PC-3 (cell line): ENCODE results near the gene PPL. TPM values are rescaled to one million over a fixed set of nuclear protein-coding genes. Genes with fewer than 3 reads are reported as not detected.

Source experiments
- ATAC-seq: fragments of 200-7000 bp; cut with Tn5 transposase; 2 replicates; pipeline ENCODE4 v1.9.1; 2020; ENCODE audit warnings: mild to moderate bottlenecking, moderate library complexity
- Bru-seq: library from RNA; stranded (reverse); fragments of 400-500 nt; gene quantifications from one replicate; lab custom pipeline; 2021; lab: Mats Ljungman, UMichigan
- BruChase-seq, 2 experiments: library from RNA; stranded (reverse); fragments of 400-500 nt; gene quantifications; one replicate each; lab custom pipeline; 2021; lab: Mats Ljungman, UMichigan
- BruUV-seq: library from RNA; stranded (reverse); fragments of 400-500 nt; replicated peaks from 2 replicates; lab custom pipeline; 2021; lab: Mats Ljungman, UMichigan
- CTCF ChIA-PET: fragments of 300-600 bp; sonication (Branson Sonifier 250); formaldehyde crosslinking; loops from one replicate; lab custom pipeline; 2022; ENCODE audit warnings: antibody characterized with exemption; lab: Charles Lee
- POLR2A ChIA-PET: fragments of 300-600 bp; sonication (Branson Sonifier 250); formaldehyde crosslinking; loops from one replicate; lab custom pipeline; 2022; ENCODE audit warnings: antibody characterized with exemption; ENCODE audit not compliant: unreplicated experiment; lab: Charles Lee
- DNase-seq: peaks from one replicate; pipeline ENCODE4 v3.0.0-alpha.2; 2015
- H2AFZ ChIP-seq: fragments of 300-600 bp; sonication (generic); 2 replicates; pipeline ENCODE4 v1.6.0; 2016; ENCODE audit warnings: antibody characterized with exemption, low read length
- H3F3A ChIP-seq: fragments of 300-600 bp; sonication (generic); one replicate; pipeline ENCODE4 v1.6.0; 2017; ENCODE audit warnings: antibody characterized with exemption, low read length, control low read depth, mild to moderate bottlenecking; ENCODE audit not compliant: unreplicated experiment
- H3K27ac ChIP-seq: fragments of 300-600 bp; sonication (generic); 2 replicates; pipeline ENCODE4 v1.5.1; 2016; ENCODE audit warnings: mild to moderate bottlenecking, low read length
- H3K27me3 ChIP-seq: fragments of 300-600 bp; sonication (generic); 2 replicates; pipeline ENCODE4 v1.6.1; 2016; ENCODE audit warnings: low read length, mixed read lengths
- H3K36me3 ChIP-seq: fragments of 300-600 bp; sonication (generic); 2 replicates; pipeline ENCODE4 v1.6.1; 2016; ENCODE audit warnings: low read depth, mixed run types, low read length, mixed read lengths
- H3K4me1 ChIP-seq: fragments of 300-600 bp; sonication (generic); 2 replicates; pipeline ENCODE4 v1.5.1; 2016; ENCODE audit warnings: low read length; ENCODE audit not compliant: insufficient read depth
- H3K4me2 ChIP-seq: fragments of 300-600 bp; sonication (generic); 2 replicates; pipeline ENCODE4 v1.6.0; 2016; ENCODE audit warnings: low read length
- H3K4me3 ChIP-seq: fragments of 300-600 bp; sonication (generic); 2 replicates; pipeline ENCODE4 v1.5.1; 2016; ENCODE audit warnings: mild to moderate bottlenecking, low read length, mixed read lengths
- H3K79me2 ChIP-seq: fragments of 300-600 bp; sonication (generic); 2 replicates; pipeline ENCODE4 v1.6.1; 2017; ENCODE audit warnings: low read length, mixed read lengths
- H3K9ac ChIP-seq: fragments of 300-600 bp; sonication (generic); 2 replicates; pipeline ENCODE4 v1.6.0; 2016; ENCODE audit warnings: mild to moderate bottlenecking, low read length
- H3K9me2 ChIP-seq: fragments of 300-600 bp; sonication (generic); replicated peaks from 2 replicates; pipeline ENCODE4 v1.6.1; 2016; ENCODE audit warnings: mixed run types, low read length, mixed read lengths
- H3K9me3 ChIP-seq: fragments of 300-600 bp; sonication (generic); 2 replicates; pipeline ENCODE4 v1.6.1; 2016; ENCODE audit warnings: low read length, mixed read lengths
- H4K20me1 ChIP-seq: fragments of 300-600 bp; sonication (generic); 2 replicates; pipeline ENCODE4 v1.6.1; 2016; ENCODE audit warnings: low read length, mixed read lengths
- CTCF ChIP-seq: fragments of 300-600 bp; sonication (generic); conservative IDR thresholded peaks from 2 replicates; pipeline ENCODE4 v1.5.1; 2017; ENCODE audit warnings: antibody characterized with exemption, low read depth, mild to moderate bottlenecking, low read length
- EZH2 ChIP-seq: fragments of 300-600 bp; sonication (generic); IDR thresholded peaks from one replicate; pipeline ENCODE4 v1.6.1; 2017; ENCODE audit warnings: antibody characterized with exemption, mild to moderate bottlenecking, low read length; ENCODE audit not compliant: unreplicated experiment
- EZH2phosphoT487 ChIP-seq: fragments of 300-600 bp; sonication (generic); IDR thresholded peaks from 2 replicates; pipeline ENCODE4 v1.6.1; 2018; ENCODE audit warnings: mild to moderate bottlenecking, antibody characterized with exemption, low read length, borderline replicate concordance
- intact Hi-C: fragments of 100-400 bp; cut with micrococcal nuclease; formaldehyde crosslinking; loops from 2 replicates; pipeline ENCODE4 v1.9.0; 2023
- long read RNA-seq: library from polyadenylated mRNA; unstranded; transcript quantifications from one replicate; pipeline ENCODE4 v2.0.0, GENCODE V29; 2021; ENCODE audit not compliant: unreplicated experiment
- total RNA-seq: library from RNA; depleted of rRNA; stranded (reverse); fragments of >200 nt; gene quantifications from 2 replicates; pipeline ENCODE4 v1.2.3, GENCODE V29; 2014; rRNA removed

The PPL gene
- total RNA-seq (18.8 and 22.8 TPM in 2 replicates), Bru-seq, nascent RNA (percentile 82 among the genes with signal in this experiment), BruChase-seq, experiment 1, labeled RNA remaining after a 6-hour chase (percentile 79 among the genes with signal in this experiment), BruChase-seq, experiment 2, labeled RNA remaining after a 2-hour chase (percentile 83 among the genes with signal in this experiment)
- long read RNA-seq, full-length matches to known transcripts = 68 of 264 reads
- long read RNA-seq, partial matches to known transcripts = 57 of 264 reads
- long read RNA-seq, other reads (novel, unspliced or antisense) = 139 of 264 reads

- ChIA-PET CTCF (no interaction called here), POLR2A (no interaction called here)
- Histone ChIP-seq H3K4me1 (peaks cover 6% of the 10 kb centered on the region; the same call in 1 of the 2 replicates), H3K27me3 (no peaks in the 10 kb centered on the region), H3K27ac (no peak within 1 kb of the TSS), H3K4me2 (peak within 1 kb of the TSS; percentile 98), H4K20me1 (no peaks in the 10 kb centered on the region), H3K36me3 (no peaks in the 10 kb centered on the region), H3K9me2 (no peaks in the 10 kb centered on the region), H3F3A (no peaks in the 10 kb centered on the region), H3K9me3 (no peaks in the 10 kb centered on the region), H3K79me2 (0 out of 2 replicates have a peak, but pooled peaks cover 9% of the 10 kb centered on the region), H3K4me3 (peak within 1 kb of the TSS; percentile 93), H2AFZ (peak within 1 kb of the TSS; percentile 89), H3K9ac (peak within 1 kb of the TSS; percentile 57)
- intact Hi-C loops = no loop called here
- peak; percentile 83 for ATAC-seq
- DNase-seq = peak; percentile 86
- BruUV-seq = TSS peak; percentile 84
- TF ChIP-seq EZH2phosphoT487 = no peak
- no peak for TF ChIP-seq CTCF
- no peak for TF ChIP-seq EZH2
These were observed at the start of gene PPL for GRCh38 chr16:4936991-4937781. TSS of gene PPL (minus strand) at chr16:4937148. CDS start at chr16:4937045, 103 bp downstream.

- no peak for ATAC-seq
- Histone ChIP-seq H3K4me1 (no peaks in the 10 kb centered on the region), H3K9ac (no peak overlapping the region), H3K9me2 (no peaks in the 10 kb centered on the region), H3K4me2 (no peak overlapping the region), H2AFZ (no peak overlapping the region), H4K20me1 (no peaks in the 10 kb centered on the region), H3K36me3 (no peaks in the 10 kb centered on the region), H3K27me3 (no peaks in the 10 kb centered on the region), H3K27ac (no peak overlapping the region), H3K4me3 (no peak overlapping the region), H3F3A (no peaks in the 10 kb centered on the region), H3K9me3 (no peaks in the 10 kb centered on the region), H3K79me2 (no peaks in the 10 kb centered on the region)
- CTCF ChIA-PET = interaction anchor here (0.6 kb wide), 1 partner anchor 84 kb away, joined by 3 read pairs; no protein-coding TSS in a partner anchor
- POLR2A ChIA-PET = no interaction called here
- intact Hi-C loops = no loop called here
- TF ChIP-seq EZH2 = no peak
- TF ChIP-seq CTCF = no peak
- TF ChIP-seq EZH2phosphoT487 = no peak
- no peak for DNase-seq
- BruUV-seq = no TSS peak
These were observed 47.4 kb upstream of the PPL start for GRCh38 chr16:4984174-4984990.
